Right lobe of liver (tissue), 6 donors: ENCODE data around the gene ELL. TPM values are rescaled to one million over a fixed set of nuclear protein-coding genes. Genes with fewer than 3 reads are reported as not detected.
A peak's percentile ranks its signal among the peaks of the same experiment; 100 is the strongest.

ENCODE experiments used
- ATAC-seq, 4 donors: fragments of 200-7000 bp; cut with Tn5 transposase; one replicate each; pipeline ENCODE4 v1.9.1; 2020; ENCODE audit warnings: mild to moderate bottlenecking in 4 of 4, moderate library complexity in 4 of 4
- DNase-seq, 3 donors: peaks; one replicate each; pipeline ENCODE4 v3.0.0-alpha.2; 2020
- H3K27ac ChIP-seq, 3 donors: fragments of 200-600 bp; one replicate each; pipeline ENCODE4 v1.8.0; 2022
- H3K27me3 ChIP-seq, 2 donors: fragments of 200-600 bp; one replicate each; pipeline ENCODE4 v1.8.0; 2022
- H3K36me3 ChIP-seq, 4 donors: fragments of 200-600 bp; sonication (generic) in 1 of 4; one replicate each; pipeline versions ENCODE4 v1.5.1 to v1.8.0; 2017 to 2022; ENCODE audit warnings: control low read depth in 1 of 4
- H3K4me1 ChIP-seq, 4 donors: fragments of 200-600 bp; sonication (generic) in 1 of 4; one replicate each; pipeline versions ENCODE4 v1.5.1 to v1.8.0; 2017 to 2022; ENCODE audit warnings: control low read depth in 1 of 4
- H3K4me3 ChIP-seq, 3 donors: fragments of 200-600 bp; one replicate each; pipeline ENCODE4 v1.8.0; 2022
- H3K9me3 ChIP-seq, 4 donors: fragments of 200-600 bp; sonication (generic) in 1 of 4; one replicate each; pipeline versions ENCODE4 v1.5.1 to v1.8.0; 2017 to 2022; ENCODE audit warnings: control low read depth in 1 of 4
- CTCF ChIP-seq, 4 donors: fragments of 200-600 bp in 3 of 4; fragments of 450-650 bp in 1 of 4; IDR thresholded peaks; one replicate each; pipeline versions ENCODE4 v1.5.1 to v1.8.0; 2016 to 2022; ENCODE audit warnings: antibody characterized with exemption in 4 of 4, mild to moderate bottlenecking in 2 of 4
- POLR2A ChIP-seq: fragments of 450-650 bp; IDR thresholded peaks from one replicate; pipeline ENCODE4 v1.6.1; 2017; ENCODE audit warnings: antibody characterized with exemption, mild to moderate bottlenecking
- WGBS: methylation state at CpG from one replicate; pipeline ENCODE4 v1.1.6; 2018; ENCODE audit warnings: low coverage, low lambda C conversion rate; ENCODE audit not compliant: insufficient coverage; ENCODE audit errors: missing lambda C conversion rate; 5-methylcytosine and 5-hydroxymethylcytosine counted together
- intact Hi-C, 2 donors: fragments of 100-400 bp; cut with DNase I; formaldehyde crosslinking; loops; one replicate each; pipeline versions ENCODE4 v1.11.2 to v1.14.1; 2022
- total RNA-seq, 6 experiments: library from RNA; depleted of rRNA in 2 of 6; stranded (reverse); fragments of >200 nt in 2 of 6; fragmentation: NEBNext Ultra II Directional in 3 of 6; extraction: Animal tissue kit (Norgen Biotek cat#: 25700) in 3 of 6; gene quantifications; one replicate each; pipeline versions ENCODE4 v1.1.0 to v1.2.4, GENCODE V29; 2016 to 2023
- donor health status: DM: no; HTN: yes; CAD: no.
- donor health status: DM: no; HTN: no; CAD: no.
- donor health status: DM: no; HTN: no; CAD: no.
- donor health status: DM: no; HTN: yes; CAD: no.
- donor health status: DM: no; HTN: yes; CAD: no.

Gene ELL
- total RNA-seq, 6 experiments from 2014 or later: 5.3 to 11.9 (median 8.6) TPM

- Histone ChIP-seq H3K9me3 (no peaks in the 10 kb centered on the region), H3K4me3 (no peak overlapping the region), H3K27me3 (no peaks in the 10 kb centered on the region), H3K36me3 (no peaks in the 10 kb centered on the region), H3K4me1 (peaks cover 0 to 25% (median 4%) of the 10 kb centered on the region in 4 donors), H3K27ac (no peak overlapping the region)
- ATAC-seq (no peak), DNase-seq (no peak)
- intact Hi-C loops: no loop called here
- TF ChIP-seq CTCF (IDR thresholded peaks at IDR 0.05): no peak
- TF ChIP-seq POLR2A: no peak
- 70% methylated on average over 2 of the region's 21 CpGs for WGBS
Measured at GRCh38 chr19:18434411-18435175, 87.3 kb downstream of the ELL start.

GRCh38 chr19:18433735-18434398 lies 88.0 kb downstream of the ELL start:
- Histone ChIP-seq H3K27ac (no peak overlapping the region), H3K9me3 (no peaks in the 10 kb centered on the region), H3K36me3 (no peaks in the 10 kb centered on the region), H3K4me1 (peaks cover 0 to 27% (median under 1%) of the 10 kb centered on the region in 4 donors), H3K4me3 (peak overlapping the region; percentile 20 to 32 (median 23)), H3K27me3 (no peaks in the 10 kb centered on the region)
- TF ChIP-seq POLR2A (no peak), CTCF (IDR thresholded peaks at IDR 0.05) (no peak)
- intact Hi-C loops: no loop called here
- WGBS: 29% methylated on average over 24 of the region's 60 CpGs
- DNase-seq: no peak
- ATAC-seq: no peak

GRCh38 chr19:18433015-18433691 lies 88.7 kb downstream of the ELL start:
- Histone ChIP-seq H3K4me3 (peak overlapping the region; percentile 20 to 32 (median 23)), H3K36me3 (no peaks in the 10 kb centered on the region), H3K9me3 (no peaks in the 10 kb centered on the region), H3K4me1 (peaks cover 0 to 19% (median 0%) of the 10 kb centered on the region in 4 donors), H3K27ac (no peak overlapping the region), H3K27me3 (no peaks in the 10 kb centered on the region)
- DNase-seq (no peak), ATAC-seq (peak in 3 of 4 donors; percentile 1 to 5 (median 3))
- intact Hi-C loops: no loop called here
- no CpG with 5 or more reads among the region's 59 CpGs for WGBS
- no peak for TF ChIP-seq CTCF (IDR thresholded peaks at IDR 0.05)
- TF ChIP-seq POLR2A: no peak

- H3K4me3 ChIP-seq: no peak overlapping the region
- DNase-seq (no peak), ATAC-seq (no peak)
- intact Hi-C loops: no loop called here
- no peaks in the 10 kb centered on the region for H3K36me3 ChIP-seq
- no peak overlapping the region for H3K27ac ChIP-seq
- WGBS: 40% methylated on average over 1 of the region's 13 CpGs
- TF ChIP-seq CTCF (IDR thresholded peaks at IDR 0.05) (no peak), POLR2A (no peak)
- H3K4me1 ChIP-seq: peaks cover 0 to 12% (median 0%) of the 10 kb centered on the region in 4 donors
- no peaks in the 10 kb centered on the region for H3K27me3 ChIP-seq
- no peaks in the 10 kb centered on the region for H3K9me3 ChIP-seq
Measured at GRCh38 chr19:18432275-18433014, 89.4 kb downstream of the ELL start.
